Activated T-helper 1 cell treated with anti-CD3 and anti-CD28 coated beads, Interleukin-12 subunit alpha, Interleukin-12 subunit beta, Interleukin-2, Interleukin-4 antibody, amounts not matched to agents 30 ng/mL and 10 ng/mL and 1 ng/mL, durations not matched to agents 14 hours and 24 hours and 36 hours (primary cell): ENCODE measurements around the gene TRIM72. TPM values are rescaled to one million over a fixed set of nuclear protein-coding genes. Genes with fewer than 3 reads are reported as not detected.
A peak's percentile ranks its signal among the peaks of the same experiment; 100 is the strongest.
"Not testable (repeated sequence)": the region's sequence is repeated elsewhere in the genome, so short reads cannot be mapped to it uniquely, and the experiment has no call there.

ENCODE experiments used
- DNase-seq: peaks from one replicate; pipeline ENCODE4 v3.0.0; 2021; ENCODE audit warnings: low spot score
- H3K27ac Mint-ChIP-seq: one replicate; pipeline ENCODE4 v1.8.0; 2021; ENCODE audit warnings: mild to moderate bottlenecking, mixed read lengths
- H3K27me3 Mint-ChIP-seq: one replicate; pipeline ENCODE4 v1.8.0; 2022; ENCODE audit warnings: mild to moderate bottlenecking, moderate library complexity, mixed read lengths; ENCODE audit not compliant: insufficient read depth
- H3K36me3 Mint-ChIP-seq: one replicate; pipeline ENCODE4 v1.8.0; 2021; ENCODE audit warnings: low read depth, mixed read lengths
- H3K4me1 Mint-ChIP-seq: one replicate; pipeline ENCODE4 v1.8.0; 2021; ENCODE audit warnings: low read depth, mixed read lengths
- H3K4me3 Mint-ChIP-seq: one replicate; pipeline ENCODE4 v1.8.0; 2021; ENCODE audit warnings: mild to moderate bottlenecking, moderate library complexity, mixed read lengths
- H3K9me3 Mint-ChIP-seq: one replicate; pipeline ENCODE4 v1.8.0; 2021; ENCODE audit warnings: mixed read lengths
- intact Hi-C: fragments of 100-400 bp; cut with micrococcal nuclease; formaldehyde crosslinking; loops from one replicate; pipeline ENCODE4 v1.15.1; 2024
- total RNA-seq: library from RNA; stranded (reverse); gene quantifications from 2 replicates; pipeline ENCODE4 v1.2.3, GENCODE V29; 2022

TRIM72 gene
- total RNA-seq, 1 donor from 2014 or later, result 0.10 TPM

GRCh38 chr16:31224092-31224955, 10.4 kb downstream of the TRIM72 start:
- intact Hi-C loops, result no loop called here
- Mint-ChIP-seq H3K4me1 (no peaks in the 10 kb centered on the region), H3K27ac (no peak overlapping the region), H3K9me3 (no peaks in the 10 kb centered on the region), H3K27me3 (peaks cover 20% of the 10 kb centered on the region), H3K36me3 (no peaks in the 10 kb centered on the region), H3K4me3 (no peak overlapping the region)
- DNase-seq, result no peak

GRCh38 chr16:31225193-31225592, 11.3 kb downstream of the TRIM72 start:
- Mint-ChIP-seq H3K9me3 (no peaks in the 10 kb centered on the region), H3K36me3 (no peaks in the 10 kb centered on the region), H3K27me3 (peaks cover 20% of the 10 kb centered on the region), H3K4me3 (no peak overlapping the region), H3K27ac (no peak overlapping the region), H3K4me1 (no peaks in the 10 kb centered on the region)
- intact Hi-C loops, result no loop called here
- DNase-seq, result no peak

DNA sequence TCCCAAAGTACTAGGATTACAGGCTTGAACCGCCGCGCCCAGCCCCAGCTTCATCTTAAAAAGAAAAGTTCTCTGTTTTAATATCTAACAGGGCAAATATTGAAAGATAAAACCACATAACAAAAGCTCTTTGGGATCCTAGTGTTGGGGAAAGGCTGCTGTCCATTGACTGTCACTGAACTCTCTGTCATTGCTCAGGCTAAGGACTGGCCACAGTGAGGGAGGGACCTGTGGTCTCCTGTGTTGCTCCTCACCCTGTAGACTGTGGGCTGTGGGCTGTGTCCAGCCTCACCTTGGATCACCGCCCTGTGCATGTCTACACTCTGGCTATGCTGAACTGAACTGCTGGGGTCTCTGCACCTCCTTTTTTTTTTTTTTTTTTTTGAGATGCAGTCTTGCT, 14.3 kb downstream of the TRIM72 start:
- Mint-ChIP-seq H3K9me3 (no peaks in the 10 kb centered on the region), H3K27me3 (peaks cover 2% of the 10 kb centered on the region), H3K27ac (no peak overlapping the region), H3K36me3 (no peaks in the 10 kb centered on the region), H3K4me3 (no peak overlapping the region), H3K4me1 (no peaks in the 10 kb centered on the region)
- intact Hi-C loops, result no loop called here
- no peak for DNase-seq

DNA sequence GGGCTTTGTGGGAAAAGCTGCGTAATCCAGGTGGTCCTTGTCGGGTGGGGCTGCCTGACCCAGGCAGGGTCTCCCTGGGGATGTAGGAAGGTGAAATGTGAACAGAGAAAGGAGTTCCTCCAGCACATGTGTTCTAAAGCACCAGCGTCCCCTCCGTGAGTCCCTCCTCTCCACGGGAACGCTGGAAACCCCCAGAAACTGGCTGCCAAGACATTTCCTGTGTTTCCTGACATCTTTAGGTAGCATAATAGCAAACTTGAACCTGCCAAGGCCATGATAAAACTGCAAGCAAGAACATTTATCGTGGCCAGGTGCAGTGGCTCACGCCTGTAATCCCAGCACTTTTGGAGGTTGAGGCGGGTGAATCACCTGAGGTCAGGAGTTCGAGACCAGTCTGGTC, 15.6 kb downstream of the TRIM72 start:
- Mint-ChIP-seq H3K4me1 (no peaks in the 10 kb centered on the region), H3K9me3 (no peaks in the 10 kb centered on the region), H3K4me3 (no peak overlapping the region), H3K27me3 (no peaks in the 10 kb centered on the region), H3K27ac (no peak overlapping the region), H3K36me3 (no peaks in the 10 kb centered on the region)
- intact Hi-C loops, result no loop called here
- DNase-seq, result no peak

DNA sequence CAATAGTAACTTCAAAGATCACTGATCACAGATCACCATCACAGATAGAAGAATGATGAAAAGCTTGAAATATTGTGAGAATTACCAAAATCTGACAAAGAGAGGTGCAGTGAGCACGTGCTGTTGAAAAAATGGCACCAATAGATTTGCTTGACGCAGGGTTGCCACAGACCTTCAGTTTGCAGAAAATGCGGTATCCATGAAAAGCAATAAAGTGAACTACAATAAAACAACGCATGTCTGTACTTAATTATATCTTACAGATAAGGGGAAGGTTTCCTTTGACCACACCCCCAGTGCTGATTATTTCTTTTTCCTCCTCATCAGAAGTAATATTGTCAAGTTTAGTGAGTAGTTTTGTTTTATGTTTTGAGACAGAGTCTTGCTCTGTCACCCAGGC, 24.1 kb downstream of the TRIM72 start:
- H3K4me1 Mint-ChIP-seq, result no peaks in the 10 kb centered on the region
- H3K27me3 Mint-ChIP-seq, result peaks cover 2% of the 10 kb centered on the region
- intact Hi-C loops, result no loop called here
- H3K27ac Mint-ChIP-seq, result no peak overlapping the region
- H3K36me3 Mint-ChIP-seq, result no peaks in the 10 kb centered on the region
- H3K9me3 Mint-ChIP-seq, result no peaks in the 10 kb centered on the region
- no peak overlapping the region for H3K4me3 Mint-ChIP-seq
- no peak for DNase-seq

DNA sequence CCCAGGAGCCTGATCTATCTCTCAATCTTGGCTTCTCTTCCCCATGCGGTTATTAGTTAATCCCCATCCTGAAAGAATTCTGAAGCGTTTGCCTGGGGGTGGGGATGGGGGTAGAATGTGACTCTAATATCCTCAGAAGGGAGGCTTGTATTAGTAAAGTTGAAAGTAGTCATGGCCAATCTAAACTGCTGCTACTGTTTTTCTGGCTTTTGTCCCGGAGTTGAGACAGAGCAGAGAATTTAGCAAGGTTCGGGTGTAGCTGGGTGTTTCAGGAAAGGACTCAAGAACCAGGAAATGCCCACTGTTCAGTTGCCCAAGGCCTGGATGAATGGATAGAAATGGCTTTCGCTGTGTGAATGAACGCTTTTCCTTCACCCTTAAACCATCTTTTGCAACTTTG, 28.3 kb downstream of the TRIM72 start:
- Mint-ChIP-seq H3K27ac (no peak overlapping the region), H3K4me3 (no peak overlapping the region), H3K9me3 (no peaks in the 10 kb centered on the region), H3K36me3 (no peaks in the 10 kb centered on the region), H3K4me1 (no peaks in the 10 kb centered on the region), H3K27me3 (no peaks in the 10 kb centered on the region)
- DNase-seq, result no peak
- intact Hi-C loops, result no loop called here

DNA sequence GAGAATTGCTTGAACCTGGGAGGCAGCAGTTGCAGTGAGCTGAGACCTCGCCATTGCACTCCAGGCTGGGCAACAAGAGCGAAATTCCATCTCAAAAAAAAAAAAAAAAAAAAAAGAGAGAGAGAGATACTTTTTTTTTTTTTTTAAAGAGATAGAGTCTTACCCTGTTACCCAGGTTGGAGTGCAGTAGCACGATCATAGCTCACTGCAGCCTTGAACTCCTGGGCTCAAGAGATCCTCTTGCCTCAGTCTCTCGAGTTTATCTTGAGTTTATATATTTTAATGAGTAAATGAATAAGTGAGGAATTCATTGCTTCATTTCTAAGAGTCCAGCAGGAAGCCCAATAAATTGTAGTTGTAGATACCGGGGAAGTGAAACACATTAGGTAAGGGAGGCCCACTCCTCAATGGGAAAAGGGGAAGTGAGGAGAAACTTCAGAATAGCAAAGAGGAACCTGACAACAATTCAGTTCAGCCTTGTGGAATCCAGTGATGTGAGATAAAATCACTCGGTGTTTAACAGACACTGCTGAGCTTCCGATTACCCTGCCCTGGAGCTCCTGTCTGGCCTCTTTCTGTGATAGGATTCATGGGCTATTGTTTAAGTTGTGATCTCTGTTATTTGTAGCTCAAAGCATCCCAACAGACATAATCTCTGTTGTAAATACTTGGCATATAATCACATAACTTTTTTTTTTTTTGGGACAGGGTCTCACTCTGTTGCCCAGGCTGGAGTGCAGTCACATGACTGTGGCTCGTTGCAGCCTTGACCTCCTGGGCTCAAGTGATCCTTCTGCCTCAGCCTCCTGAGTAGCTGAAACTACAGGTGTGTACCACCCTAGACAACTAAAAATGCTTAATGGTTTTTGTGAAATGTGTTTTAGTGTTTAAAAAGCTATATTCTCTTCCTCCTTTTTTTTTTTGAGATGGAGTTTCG, 30.1 kb downstream of the TRIM72 start:
- H3K36me3 Mint-ChIP-seq, result no peaks in the 10 kb centered on the region

DNA sequence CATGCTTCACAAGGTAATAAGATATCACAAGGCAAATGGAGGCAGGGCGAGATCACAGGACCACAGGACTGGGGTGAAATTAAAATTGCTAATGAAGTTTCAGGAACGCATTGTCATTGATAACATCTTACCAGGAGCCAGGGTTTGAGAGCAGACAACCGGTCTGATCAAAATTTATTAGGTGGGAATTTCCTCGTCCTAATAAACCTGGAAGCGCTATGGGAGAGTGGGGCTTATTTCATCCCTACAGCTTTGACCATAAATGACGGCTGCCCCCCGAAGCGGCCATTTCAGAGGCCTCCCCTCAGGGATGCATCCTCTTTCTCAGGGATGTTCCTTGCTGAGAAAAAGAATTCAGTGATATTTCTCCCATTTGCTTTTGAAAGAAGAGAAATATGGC, 31.7 kb downstream of the TRIM72 start:
- H3K36me3 Mint-ChIP-seq, intact Hi-C loops, H3K27me3 Mint-ChIP-seq, H3K4me1 Mint-ChIP-seq, H3K4me3 Mint-ChIP-seq, H3K9me3 Mint-ChIP-seq, H3K27ac Mint-ChIP-seq, DNase-seq: not testable (repeated sequence)

More for the DNA sequence above, 30.1 kb downstream of the TRIM72 start:
- intact Hi-C loops, result no loop called here
- Mint-ChIP-seq H3K27ac (no peak overlapping the region), H3K4me3 (no peak overlapping the region), H3K9me3 (no peaks in the 10 kb centered on the region), H3K27me3 (no peaks in the 10 kb centered on the region), H3K4me1 (no peaks in the 10 kb centered on the region)
- no peak for DNase-seq

DNA sequence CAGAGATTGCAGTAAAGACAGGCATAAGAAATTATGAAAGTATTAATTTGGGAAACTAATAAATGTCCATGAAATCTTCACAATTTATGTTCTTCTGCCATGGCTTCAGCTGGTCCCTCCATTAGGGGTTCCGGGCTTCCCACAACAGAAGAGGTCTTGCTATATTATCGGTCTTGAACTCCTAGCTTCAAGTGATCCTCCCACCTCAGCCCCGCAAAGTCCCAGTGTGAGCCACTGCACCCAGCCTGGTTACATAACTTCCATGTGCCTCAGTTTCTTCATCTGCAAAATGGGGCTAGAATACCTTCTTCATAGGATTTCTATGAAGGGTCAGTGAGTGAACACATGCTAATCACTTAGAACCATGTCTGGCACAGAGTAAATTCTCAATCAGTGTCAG, 32.4 kb downstream of the TRIM72 start:
- Mint-ChIP-seq H3K4me3 (no peak overlapping the region), H3K27ac (no peak overlapping the region), H3K4me1 (peaks cover 16% of the 10 kb centered on the region), H3K9me3 (no peaks in the 10 kb centered on the region), H3K36me3 (no peaks in the 10 kb centered on the region), H3K27me3 (no peaks in the 10 kb centered on the region)
- intact Hi-C loops, result no loop called here
- DNase-seq, result no peak

DNA sequence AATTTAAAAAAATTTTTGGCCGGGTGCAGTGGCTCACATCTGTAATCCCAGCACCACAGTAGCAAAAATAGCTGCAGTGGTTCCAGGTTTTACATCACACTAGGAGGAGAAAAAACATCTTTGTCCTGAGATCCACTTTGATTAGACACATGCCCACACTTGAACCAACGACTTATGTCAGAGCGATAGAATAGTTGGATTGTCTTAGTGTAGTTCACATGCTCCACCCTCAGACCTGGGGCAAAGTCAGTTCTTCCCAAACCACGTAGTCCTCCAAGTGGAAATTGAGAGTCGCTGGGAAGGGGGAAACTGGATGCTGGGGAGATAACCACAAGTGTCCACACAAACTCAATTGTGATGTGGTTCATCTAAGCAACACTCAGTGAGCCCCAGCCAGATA, 34.4 kb downstream of the TRIM72 start:
- intact Hi-C loops, result no loop called here
- Mint-ChIP-seq H3K36me3 (no peaks in the 10 kb centered on the region), H3K27ac (no peak overlapping the region)

DNA sequence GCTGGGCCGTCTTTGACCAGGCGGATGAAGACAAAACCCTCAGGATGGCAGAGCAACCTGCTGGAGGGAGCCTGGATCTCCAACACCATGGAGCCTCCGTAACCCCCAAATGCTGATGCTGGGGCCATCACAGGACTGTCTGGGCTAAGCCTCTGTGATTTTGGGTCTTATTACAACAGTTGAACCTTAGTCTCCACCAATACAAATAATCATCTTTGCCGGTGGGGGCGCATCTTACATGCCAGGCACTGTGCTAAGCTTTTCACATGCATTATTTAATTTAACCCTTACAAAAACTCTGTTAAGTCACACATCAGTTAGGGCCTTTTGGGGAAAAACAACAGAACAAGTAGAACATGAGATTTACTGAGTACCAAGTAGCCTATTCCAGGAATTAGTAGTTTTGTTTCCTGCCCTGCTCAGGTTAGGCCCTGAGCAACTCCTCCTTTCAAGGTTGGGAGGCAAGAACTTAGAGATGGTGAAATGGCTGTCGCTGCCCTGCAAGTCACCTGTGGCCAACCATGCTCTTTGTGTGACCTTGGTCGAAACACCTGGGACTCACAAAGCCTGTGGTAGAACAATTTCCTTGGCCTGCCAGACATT, 37.0 kb downstream of the TRIM72 start:
- H3K4me1 Mint-ChIP-seq, result peaks cover 45% of the 10 kb centered on the region
- H3K4me3 Mint-ChIP-seq, result peak overlapping the region; percentile 47
- intact Hi-C loops, result loop anchor here (5.0 kb wide), 1 partner anchor 106 kb away; the partner anchor contains the start of gene ITGAX

More for the DNA sequence above, 34.4 kb downstream of the TRIM72 start:
- Mint-ChIP-seq H3K9me3 (no peaks in the 10 kb centered on the region), H3K4me3 (no peak overlapping the region), H3K4me1 (peaks cover 35% of the 10 kb centered on the region), H3K27me3 (no peaks in the 10 kb centered on the region)
- DNase-seq, result no peak

GRCh38 chr16:31251435-31251834, 37.5 kb downstream of the TRIM72 start:
- Mint-ChIP-seq H3K9me3 (no peaks in the 10 kb centered on the region), H3K4me1 (peaks cover 45% of the 10 kb centered on the region), H3K4me3 (peak overlapping the region; percentile 47), H3K36me3 (peaks cover 4% of the 10 kb centered on the region), H3K27ac (peak overlapping the region; percentile 70), H3K27me3 (no peaks in the 10 kb centered on the region)
- intact Hi-C loops, result loop anchor here (5.0 kb wide), 1 partner anchor 106 kb away; the partner anchor contains the start of gene ITGAX
- DNase-seq, result no peak

More for the DNA sequence above, 37.0 kb downstream of the TRIM72 start:
- Mint-ChIP-seq H3K9me3 (no peaks in the 10 kb centered on the region), H3K27me3 (no peaks in the 10 kb centered on the region), H3K27ac (peak overlapping the region; percentile 70), H3K36me3 (peaks cover 4% of the 10 kb centered on the region)
- DNase-seq, result no peak
